Measurements from ENCODE around the gene MYOZ3.

Gene MYOZ3, protein sequence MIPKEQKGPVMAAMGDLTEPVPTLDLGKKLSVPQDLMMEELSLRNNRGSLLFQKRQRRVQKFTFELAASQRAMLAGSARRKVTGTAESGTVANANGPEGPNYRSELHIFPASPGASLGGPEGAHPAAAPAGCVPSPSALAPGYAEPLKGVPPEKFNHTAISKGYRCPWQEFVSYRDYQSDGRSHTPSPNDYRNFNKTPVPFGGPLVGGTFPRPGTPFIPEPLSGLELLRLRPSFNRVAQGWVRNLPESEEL

DNA sequence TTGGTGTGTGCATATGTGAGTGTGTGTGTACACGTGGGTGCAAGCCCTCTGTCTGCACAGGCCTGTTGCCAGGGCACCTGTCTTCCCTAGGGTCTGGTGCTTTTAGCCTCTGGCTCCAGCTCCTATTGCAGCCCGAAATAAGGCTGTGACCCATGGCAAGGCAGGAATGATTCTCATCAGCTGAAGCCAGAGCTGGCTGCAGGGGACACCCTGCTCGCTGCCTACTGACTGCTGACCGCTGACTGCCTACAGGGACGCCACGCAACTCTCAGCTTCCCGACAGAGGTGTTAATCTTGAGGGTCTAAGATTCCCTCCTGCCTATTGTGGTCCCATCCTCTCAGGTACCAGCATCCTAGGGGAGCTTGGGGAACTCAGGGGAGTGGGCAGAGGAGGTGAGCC is at the start of gene MYOZ3:
Gene MYOZ3 (plus strand): TSS at position 166 of the 400 bp plus-strand sequence. CDS start 1,691 bp downstream, outside the sequence.
- peak; percentile 6 for DNase-seq

DNA sequence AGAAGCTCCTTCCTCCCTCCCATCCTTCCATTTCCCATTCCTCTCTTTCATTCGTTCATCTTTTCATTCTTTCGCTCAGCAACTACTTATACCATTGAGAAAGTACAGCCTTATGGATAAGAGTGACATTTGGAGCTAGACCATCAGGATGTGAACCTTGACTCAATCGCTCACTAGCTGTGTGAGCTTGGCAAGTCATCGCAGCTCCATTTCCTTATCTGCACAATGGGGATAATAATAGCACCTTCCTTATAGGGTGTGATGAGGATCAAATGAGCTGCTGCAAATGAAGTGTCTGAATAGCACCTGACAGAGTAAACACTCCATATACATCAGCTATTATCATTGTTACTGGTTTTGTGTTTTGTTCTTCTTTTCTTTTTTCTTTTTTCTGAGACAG is 48.6 kb upstream of the MYOZ3 start:
- no peak for DNase-seq

- no peak for DNase-seq
Observed at GRCh38 chr5:150612905-150613670, 48.0 kb upstream of the MYOZ3 start.

- no peak for DNase-seq
Observed at GRCh38 chr5:150613991-150614660, 46.9 kb upstream of the MYOZ3 start.

GRCh38 chr5:150614661-150615060 is 46.4 kb upstream of the MYOZ3 start:
- DNase-seq: no peak

GRCh38 chr5:150615141-150615699 is 45.8 kb upstream of the MYOZ3 start:
- no peak for DNase-seq

DNA sequence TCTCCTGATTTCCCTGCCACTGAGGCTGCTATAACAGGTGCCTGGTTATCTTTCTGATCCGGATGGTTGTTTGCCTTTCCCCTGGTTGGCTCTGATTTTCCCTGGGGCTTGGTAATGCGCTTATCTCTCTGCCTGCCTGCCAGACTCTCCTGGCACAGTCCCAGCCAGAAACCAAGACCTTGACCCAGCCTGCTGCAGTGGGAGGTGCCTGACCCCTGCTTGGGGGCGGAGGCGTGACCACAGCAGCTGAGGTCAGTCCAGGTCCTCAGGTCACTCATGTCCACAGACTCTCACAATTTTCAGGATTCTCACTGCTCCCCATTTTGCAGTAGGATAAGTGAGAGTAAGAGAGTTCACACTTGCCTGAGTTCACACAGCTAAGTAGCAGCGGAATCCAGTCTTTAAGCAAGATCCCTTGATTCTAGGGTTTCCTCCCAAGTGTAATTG is 45.0 kb upstream of the MYOZ3 start:
- no peak for DNase-seq

DNA sequence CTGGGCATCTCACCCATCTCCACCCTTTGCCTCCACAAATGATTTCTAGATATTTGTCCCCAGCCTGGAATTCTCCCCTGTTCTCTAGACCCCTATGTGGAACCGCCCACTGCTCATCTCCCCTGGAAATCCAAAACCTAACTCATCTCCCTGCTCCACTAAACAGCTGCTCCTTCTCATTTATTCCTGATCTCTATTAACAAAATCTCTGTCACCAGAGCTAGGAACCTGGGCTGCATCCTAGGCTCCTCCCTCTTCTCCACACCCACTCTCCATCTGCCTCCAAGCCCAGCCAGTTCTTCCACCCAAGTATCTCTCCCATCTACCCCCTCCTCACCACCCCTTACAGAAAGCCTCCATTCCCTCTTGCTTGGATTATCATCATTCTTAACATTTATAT is 44.5 kb upstream of the MYOZ3 start:
- no peak for DNase-seq

GRCh38 chr5:150618163-150618562 is 42.9 kb upstream of the MYOZ3 start:
- no peak for DNase-seq

- no peak for DNase-seq
Observed at GRCh38 chr5:150618588-150619281, 42.3 kb upstream of the MYOZ3 start.

- DNase-seq: no peak
Observed at GRCh38 chr5:150619359-150620230, 41.5 kb upstream of the MYOZ3 start.

- no peak for DNase-seq
Observed at GRCh38 chr5:150621301-150621700, 39.8 kb upstream of the MYOZ3 start.

- DNase-seq: no peak
Observed at GRCh38 chr5:150622157-150622556, 38.9 kb upstream of the MYOZ3 start.

DNA sequence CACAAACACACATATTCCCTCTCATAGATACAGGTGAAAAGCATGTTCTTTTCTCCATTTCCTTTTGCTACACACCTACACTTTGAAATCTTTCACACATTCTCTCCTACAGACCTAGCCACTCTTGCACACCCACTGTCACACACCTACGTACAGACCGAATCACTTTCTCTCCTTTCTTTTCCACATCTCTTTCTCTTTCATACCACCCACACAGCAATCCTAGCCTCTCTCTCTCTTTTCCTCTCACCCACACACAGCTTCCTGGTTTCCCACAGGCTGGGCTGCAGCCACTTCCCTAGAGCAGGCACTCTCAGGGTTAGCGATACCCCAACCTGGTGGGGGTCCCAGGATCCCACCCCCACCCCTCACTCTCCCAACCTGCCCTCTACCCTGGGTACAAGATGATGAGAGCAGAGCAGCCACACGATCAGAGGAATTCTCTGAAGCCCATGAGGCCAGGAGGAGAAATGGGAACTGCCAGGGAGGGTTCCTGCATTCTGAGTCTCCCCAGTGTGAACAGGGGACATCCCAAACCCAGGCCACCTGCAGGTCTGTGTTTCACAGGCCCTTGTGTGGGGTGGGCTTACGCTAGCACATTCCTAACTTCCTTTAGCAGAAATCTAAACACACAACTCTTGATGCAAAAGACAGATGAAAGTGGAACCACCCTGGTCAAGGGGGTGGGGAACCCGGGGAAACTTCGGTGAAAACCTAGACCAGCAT is 37.7 kb upstream of the MYOZ3 start:
- DNase-seq: no peak

GRCh38 chr5:150623878-150624216 is 37.2 kb upstream of the MYOZ3 start:
- DNase-seq: no peak

- DNase-seq: no peak
Observed at GRCh38 chr5:150624334-150625163, 36.5 kb upstream of the MYOZ3 start.

- no peak for DNase-seq
Observed at GRCh38 chr5:150625164-150625535, 35.9 kb upstream of the MYOZ3 start.

DNA sequence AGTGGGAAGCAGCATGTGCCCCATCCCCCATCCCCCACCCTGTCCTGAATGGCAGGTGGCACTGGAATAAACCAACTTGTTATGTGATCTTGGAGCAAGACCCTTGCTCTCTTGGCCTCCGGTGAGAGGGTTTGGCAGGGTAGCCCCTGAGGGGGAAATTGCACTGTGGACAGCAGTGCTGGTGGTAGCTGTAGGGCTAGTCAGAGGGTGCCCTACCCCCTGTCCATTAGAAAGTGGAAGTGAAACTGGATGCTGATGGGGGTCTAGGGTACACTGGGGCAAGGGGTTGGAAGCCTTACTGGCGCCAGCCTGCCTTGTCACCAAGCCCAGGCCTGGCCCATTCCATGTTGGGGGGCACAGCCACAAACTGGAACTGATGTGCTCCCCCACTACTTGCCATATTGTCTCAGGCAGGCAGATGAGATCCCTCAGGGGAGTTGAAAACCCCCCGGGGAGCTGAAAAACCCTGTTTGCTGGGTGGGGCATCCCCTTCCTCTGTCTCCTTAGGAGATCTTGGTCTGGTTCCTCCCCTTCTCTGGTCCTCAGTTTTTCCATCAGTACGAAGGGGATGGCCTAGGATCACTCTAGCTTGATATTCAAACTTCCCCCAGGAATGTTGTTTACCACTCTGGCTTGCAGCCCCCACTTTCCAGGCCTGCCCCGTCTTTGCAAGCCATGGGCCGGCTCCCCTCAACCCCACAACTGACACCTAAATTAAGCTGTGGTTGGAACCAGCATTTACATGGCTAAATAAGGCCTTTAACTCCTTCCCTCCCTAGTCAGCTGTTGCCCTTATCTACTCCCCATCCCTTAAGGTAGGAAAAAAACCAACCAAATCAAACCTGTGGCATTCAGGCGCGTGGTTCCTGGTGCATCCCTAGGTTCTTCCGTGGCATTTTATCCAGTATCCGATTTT is 35.0 kb upstream of the MYOZ3 start:
- no peak for DNase-seq

DNA sequence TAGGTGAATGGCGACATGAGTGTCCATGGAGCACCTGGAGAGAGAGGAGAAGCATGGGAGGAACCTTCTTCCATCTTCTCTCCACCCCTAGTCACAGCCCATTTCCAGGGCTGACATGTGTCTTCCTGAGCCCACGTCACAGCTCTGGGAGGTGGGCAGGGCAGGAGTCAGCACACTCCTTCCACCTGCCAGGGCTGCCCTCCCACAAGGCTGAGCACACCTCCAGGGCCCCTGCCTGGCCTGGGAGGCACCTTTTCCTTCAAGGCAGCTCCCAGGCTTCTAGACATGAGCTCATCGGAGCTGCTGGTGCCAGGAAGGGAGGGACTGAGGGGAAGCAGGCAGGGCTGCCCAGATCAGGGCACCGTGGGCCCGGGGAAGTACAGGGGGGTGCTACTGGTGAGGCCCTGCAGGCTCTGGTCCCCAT is 34.2 kb upstream of the MYOZ3 start:
- no peak for DNase-seq
